Large intestine (tissue), 1 donor: ENCODE data around the gene CCM2. TPM values are rescaled to one million over a fixed set of nuclear protein-coding genes. Genes with fewer than 3 reads are reported as not detected.

Experiments
- polyA plus RNA-seq: library from polyadenylated mRNA; unstranded; fragments of 120-200 nt; gene quantifications from one replicate; pipeline ENCODE4 v1.2.1, GENCODE V29; 2013

Gene CCM2
- polyA plus RNA-seq, 1 donor: 19.5 TPM

Other genes with a start within 250 kb of the CCM2 start
- gene PPIA, start 203.5 kb upstream of the CCM2 start, polyA plus RNA-seq: 1,462 TPM
- 161 TPM for gene H2AZ2, start 152.1 kb upstream of the CCM2 start, polyA plus RNA-seq
- gene PURB, start 114.7 kb upstream of the CCM2 start, polyA plus RNA-seq: 22.7 TPM
- gene MYO1G, start 21.2 kb upstream of the CCM2 start, polyA plus RNA-seq: 2.2 TPM
- 7.2 TPM for gene NACAD, start 88.8 kb downstream of the CCM2 start, polyA plus RNA-seq
- 67.4 TPM for gene TBRG4, start 111.5 kb downstream of the CCM2 start, polyA plus RNA-seq
- gene RAMP3, start 157.6 kb downstream of the CCM2 start, polyA plus RNA-seq: 5.1 TPM